HG02571 (cell line): ENCODE results near the gene GRB7.
"Not testable (repeated sequence)": the region's sequence is repeated elsewhere in the genome, so short reads cannot be mapped to it uniquely, and the experiment has no call there.

ENCODE experiments used
- ATAC-seq: cut with Tn5 transposase; IDR thresholded peaks from one replicate; pipeline ENCODE4 v1.9.1; 2021; ENCODE audit warnings: mild to moderate bottlenecking, moderate library complexity; ENCODE audit not compliant: unreplicated experiment

Gene GRB7

DNA sequence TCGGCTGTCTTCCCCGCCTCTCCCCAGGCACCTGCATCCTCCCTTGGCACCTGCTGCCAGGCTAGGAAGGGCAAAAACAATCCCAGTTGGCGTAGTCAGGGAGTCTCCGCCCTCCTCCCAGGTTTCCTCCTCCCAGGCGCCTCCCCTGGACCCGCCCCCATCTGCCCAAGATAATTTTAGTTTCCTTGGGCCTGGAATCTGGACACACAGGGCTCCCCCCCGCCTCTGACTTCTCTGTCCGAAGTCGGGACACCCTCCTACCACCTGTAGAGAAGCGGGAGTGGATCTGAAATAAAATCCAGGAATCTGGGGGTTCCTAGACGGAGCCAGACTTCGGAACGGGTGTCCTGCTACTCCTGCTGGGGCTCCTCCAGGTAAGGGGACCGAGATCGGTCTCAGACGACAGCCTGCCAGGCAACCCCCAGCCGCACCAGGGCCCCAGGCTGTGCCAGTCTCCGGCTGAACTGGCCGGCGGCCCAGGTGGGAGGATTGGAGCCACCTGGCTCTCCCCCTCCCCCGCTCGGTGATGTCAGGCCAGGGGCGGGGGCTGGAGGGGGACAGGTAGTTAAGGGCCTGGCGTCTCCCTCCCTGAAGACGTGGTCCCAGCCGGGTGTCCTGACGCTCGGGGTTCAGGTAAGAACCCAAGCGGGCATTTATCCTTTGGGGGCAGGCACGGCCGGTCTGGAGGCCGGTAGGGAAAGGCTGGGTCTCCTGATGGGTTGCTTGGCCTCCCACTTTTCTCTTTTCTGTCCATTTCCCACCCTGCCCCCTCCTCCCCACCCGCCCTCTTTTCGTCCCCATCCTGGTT, at the start of gene GRB7:
TSS of gene GRB7 (plus strand) at position 179 of the 808 bp plus-strand sequence. CDS start 4,364 bp downstream, outside the sequence.
- no peak for ATAC-seq

DNA sequence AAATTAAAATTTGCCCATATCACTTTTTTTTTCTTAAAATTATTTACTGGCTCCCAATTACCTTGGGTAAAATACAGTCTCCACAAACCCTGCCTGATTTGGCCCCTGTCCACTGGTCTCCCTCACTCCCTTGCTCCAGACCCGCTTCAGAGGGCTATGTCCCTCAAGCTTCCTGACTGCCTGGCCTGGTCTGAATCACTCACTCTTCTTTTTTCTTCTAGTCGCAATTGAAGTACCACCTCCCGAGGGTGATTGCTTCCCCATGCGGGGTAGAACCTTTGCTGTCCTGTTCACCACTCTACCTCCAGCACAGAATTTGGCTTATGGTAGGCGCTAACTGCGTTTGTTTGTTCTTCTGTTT, 49.3 kb upstream of the GRB7 start:
- ATAC-seq: no peak

DNA sequence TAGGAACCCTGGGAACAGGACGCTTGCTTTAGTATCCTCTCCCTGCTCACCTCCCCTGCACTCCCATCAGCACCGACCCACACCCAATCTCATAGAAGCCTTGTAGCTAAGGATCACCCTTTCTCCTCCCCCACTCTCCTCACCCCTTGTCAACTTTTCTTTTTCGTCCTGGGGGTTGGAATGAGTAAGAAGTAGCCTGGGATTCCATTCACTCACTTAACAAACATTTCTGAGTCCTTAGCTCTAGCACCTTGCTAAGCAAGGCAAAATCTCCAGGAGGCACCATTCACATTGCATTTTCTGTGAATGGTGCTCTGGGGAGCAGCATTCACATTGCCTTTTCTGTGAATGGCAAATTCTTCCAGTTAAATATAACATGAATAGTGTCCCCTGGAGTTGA, 48.8 kb upstream of the GRB7 start:
- ATAC-seq: no peak

DNA sequence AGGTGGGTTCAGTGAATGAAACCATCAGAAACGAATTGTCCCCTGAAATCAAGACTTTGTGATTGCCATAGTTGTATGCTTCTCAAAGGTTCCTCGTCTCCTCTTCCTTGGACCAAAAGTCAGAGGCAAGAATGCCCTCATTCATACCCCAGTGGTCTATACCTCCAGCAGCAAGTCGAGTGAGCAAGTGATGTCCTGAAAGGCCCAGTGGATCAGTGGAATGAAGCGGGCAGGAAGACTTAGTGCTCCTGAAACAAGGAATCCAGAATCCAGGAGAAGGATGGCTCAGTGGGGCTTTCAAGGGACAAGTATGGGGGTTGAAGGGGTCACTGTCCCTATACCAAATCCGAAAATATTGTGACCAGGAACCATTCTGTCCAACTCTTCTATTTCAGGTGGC, 43.1 kb upstream of the GRB7 start:
- no peak for ATAC-seq

DNA sequence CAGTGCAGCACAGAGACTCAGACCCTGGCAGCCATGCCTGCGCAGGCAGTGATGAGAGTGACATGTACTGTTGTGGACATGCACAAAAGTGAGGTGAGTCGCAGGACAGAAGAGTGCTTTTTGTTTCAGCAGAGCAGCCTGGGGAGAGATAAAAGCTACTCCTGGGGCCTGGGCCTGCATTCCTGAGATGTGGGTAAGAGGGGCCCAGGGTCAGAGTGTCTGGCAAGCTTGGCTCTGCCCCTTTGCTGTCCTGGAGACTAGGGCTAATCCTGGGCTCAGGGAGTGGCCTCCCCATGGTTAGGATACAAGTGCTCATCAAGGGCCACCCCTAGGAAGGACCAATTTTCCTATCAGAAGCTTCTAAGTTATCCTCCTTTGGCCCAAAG, 42.7 kb upstream of the GRB7 start:
- no peak for ATAC-seq

DNA sequence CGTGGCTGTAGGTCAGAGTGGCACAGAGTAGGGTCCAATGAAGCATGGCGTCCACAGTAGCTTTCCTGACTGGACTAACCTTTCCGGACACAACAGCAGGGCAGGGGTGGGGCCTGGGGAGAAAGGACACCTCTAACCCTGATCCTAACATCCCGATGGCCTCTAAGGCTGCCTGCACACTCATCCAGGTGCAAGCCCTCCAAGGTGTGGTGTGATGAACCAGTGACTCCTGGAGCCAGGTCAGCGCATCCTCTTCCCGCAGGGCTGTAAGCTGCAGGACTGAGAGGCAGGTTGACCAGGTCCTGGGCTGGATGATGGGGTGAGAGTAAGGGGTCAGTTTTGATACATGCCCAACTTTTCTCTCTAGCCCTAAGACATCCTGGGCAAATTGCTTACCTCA, 41.0 kb upstream of the GRB7 start:
- ATAC-seq: no peak

DNA sequence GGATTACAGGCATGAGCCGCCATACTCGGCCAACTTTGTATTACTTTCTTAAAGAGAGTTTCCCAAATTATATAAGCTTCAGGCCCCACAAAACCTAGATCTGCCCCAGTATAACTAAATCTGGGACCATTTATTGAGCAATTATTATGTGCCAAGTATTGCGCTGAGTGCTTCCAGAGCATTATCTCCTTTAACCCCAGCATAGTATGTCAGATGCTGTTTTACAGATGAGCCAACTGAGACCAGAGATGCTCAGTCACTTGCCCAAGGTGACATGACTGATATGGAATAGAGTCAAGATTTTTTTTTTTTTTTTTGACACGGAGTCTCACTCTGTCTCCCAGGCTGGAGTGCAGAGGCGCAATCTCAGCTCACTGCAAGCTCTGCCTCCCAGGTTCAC, 39.8 kb upstream of the GRB7 start:
- ATAC-seq: no peak

DNA sequence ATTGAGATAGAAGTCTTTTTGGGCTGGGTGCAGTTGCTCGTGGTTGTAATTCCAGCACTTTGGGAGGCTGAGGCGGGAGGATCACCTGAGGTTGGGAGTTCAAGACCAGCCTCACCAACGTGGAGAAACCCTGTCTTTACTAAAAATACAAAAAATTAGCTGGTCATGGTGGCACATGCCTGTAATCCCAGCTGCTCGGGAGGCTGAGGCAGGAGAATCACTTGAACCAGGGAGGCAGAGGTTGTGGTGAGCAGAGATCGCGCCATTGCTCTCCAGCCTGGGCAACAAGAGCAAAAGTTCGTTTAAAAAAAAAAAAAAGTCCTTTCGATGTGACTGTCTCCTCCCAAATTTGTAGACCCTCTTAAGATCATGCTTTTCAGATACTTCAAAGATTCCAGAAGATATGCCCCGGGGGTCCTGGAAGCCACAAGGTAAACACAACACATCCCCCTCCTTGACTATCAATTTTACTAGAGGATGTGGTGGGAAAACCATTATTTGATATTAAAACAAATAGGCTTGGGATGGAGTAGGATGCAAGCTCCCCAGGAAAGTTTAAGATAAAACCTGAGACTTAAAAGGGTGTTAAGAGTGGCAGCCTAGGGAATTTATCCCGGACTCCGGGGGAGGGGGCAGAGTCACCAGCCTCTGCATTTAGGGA, 38.5 kb upstream of the GRB7 start:
- not testable (repeated sequence) for ATAC-seq

DNA sequence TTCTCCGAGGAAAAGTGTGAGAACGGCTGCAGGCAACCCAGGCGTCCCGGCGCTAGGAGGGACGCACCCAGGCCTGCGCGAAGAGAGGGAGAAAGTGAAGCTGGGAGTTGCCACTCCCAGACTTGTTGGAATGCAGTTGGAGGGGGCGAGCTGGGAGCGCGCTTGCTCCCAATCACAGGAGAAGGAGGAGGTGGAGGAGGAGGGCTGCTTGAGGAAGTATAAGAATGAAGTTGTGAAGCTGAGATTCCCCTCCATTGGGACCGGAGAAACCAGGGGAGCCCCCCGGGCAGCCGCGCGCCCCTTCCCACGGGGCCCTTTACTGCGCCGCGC, 38.0 kb upstream of the GRB7 start, which contains the start of gene ERBB2:
TSS of gene ERBB2 (plus strand) at position 247 of the 330 bp plus-strand sequence. CDS start 175 bp downstream, outside the sequence.
- no peak for ATAC-seq

DNA sequence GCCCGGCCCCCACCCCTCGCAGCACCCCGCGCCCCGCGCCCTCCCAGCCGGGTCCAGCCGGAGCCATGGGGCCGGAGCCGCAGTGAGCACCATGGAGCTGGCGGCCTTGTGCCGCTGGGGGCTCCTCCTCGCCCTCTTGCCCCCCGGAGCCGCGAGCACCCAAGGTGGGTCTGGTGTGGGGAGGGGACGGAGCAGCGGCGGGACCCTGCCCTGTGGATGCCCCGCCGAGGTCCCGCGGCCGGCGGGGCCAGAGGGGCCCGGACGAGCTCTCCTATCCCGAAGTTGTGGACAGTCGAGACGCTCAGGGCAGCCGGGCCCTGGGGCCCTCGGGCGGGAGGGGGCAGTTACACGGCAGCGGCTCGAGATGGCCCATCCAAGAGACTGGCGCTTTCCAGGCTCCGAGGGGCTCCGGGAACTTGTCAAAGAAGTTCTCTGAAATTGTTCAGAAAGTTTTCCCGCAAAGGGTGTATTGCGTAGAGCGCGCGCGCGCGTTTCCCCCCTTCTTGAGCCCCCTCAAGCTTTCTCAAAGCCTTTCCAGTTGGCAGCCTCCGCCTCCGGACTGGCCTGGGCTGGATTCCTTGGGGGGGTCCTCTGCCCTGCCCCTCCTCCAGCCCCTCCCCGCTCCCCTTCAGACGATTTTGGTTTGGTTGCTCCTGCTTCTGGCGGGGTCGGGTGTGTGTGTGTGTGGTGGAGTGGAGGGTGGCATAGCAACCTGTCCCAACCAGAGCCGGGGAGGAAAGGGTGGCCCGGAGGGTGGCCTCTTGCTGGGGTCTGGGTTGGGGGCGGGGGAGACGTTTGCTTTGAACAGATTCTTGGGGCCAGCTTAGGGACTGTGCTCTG, 37.4 kb upstream of the GRB7 start:
- ATAC-seq: no peak

DNA sequence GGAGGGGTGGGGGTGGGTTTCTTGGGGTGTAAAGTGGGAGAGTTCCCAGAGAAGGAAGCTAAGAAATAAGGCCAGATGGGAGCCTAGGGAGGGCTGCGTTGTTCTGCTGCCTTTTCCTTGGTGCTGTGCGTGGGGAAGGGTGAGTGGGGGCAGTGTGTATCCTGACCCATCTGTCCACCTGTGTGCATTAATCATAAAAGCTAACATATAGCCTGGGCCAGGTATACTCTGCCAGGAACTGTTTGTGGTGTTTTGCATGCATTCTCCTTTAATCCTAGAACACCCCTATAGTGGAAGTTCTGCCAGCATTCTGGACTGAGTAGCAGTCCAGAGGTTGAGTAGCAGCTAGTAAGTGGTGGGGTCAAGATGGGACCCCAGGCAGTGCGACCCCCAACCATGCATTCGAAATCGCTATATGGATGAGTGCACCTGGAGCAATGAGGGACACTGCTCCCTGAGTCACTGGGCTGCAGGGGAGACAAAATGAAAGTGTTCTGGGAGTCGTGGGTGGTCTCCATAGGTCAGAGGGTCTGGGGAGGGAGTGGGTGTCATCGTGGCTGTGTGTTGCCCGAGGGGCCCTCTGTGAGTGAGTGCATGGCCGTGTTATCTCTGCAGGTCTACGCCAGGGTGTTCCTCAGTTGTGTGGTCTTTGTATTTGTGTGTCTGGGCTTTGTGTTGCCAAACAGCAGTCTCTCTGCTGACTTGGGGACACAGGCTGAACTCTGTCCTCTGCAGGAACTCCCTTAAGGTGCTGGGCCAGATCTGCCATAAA, 36.5 kb upstream of the GRB7 start:
- no peak for ATAC-seq

DNA sequence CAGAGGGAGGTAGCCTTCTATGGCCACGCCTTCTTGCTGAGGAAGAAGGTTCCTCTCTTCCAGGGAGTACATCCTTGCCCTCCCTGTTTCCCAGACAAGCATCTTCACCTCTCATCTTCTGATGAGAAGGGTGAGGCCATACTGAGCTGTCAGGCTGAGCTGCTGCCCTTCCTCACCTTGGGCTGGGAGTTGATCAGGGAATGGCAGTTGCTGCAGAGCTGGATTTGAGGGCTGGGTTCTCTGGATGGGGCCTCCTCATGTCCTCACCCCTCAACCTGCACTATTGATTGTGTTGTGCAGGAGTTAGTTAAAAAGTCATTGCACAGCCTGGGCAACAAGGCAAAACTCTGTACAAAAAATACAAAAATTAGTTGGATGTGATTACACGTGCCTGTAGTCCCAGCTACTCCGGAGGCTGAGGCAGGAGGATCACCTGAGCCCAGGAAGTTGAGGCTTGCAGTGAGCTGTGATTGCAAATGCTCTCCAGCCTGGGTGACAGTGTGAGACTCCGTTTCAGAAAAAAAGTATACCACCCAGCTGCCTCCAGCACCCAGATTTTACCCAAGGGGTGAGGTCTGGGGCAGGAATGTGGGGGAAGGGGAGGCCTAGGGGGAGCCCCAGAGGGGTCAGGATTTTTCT, 35.8 kb upstream of the GRB7 start:
- no peak for ATAC-seq

DNA sequence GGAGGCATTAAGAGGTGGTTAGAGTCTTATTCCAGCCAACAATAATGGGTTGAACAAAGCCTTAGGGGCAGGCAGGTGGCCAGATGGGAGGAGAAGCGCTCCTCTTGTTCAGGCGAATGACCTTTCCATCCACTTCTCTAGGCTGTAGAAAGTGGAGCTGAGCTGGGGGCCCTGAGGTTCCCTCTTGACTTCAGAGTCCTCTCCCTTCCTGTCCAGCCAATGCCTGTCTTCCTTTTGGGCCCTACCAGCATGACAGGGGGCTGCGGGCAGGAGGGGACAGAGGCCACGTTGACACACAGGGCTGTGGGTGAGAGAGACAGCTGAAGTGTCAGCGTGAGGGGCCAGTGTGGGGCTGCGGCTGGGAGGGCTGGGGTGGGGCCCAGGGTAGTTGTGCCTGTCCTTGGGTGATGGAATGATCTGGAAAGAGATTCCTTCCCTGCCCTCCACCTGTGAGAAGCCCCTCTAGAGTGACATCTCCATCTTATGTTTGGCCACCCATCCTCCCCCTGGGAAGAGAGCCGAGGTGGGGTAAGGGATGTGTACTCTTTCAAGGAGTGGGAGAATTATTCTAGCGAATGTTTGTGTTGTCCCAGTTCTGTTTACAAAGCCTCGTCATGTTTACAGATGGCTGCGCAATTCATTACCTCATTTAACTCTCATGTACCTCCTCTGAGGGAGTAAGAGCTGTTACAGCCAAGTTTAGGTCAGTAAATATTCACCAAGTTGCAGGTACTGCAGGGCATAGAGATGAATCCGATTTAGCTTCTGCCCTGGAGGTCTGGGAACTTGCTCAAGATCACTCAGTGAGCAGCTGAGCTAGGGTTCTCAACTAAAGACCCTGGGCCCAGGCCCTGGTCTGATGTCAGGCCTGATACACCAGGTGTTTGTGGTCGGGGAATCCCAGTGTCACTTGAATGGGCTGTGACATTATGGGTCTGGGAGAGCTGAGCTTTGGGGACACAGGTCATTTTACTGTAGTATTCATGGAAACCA, 34.5 kb upstream of the GRB7 start:
- ATAC-seq: no peak

DNA sequence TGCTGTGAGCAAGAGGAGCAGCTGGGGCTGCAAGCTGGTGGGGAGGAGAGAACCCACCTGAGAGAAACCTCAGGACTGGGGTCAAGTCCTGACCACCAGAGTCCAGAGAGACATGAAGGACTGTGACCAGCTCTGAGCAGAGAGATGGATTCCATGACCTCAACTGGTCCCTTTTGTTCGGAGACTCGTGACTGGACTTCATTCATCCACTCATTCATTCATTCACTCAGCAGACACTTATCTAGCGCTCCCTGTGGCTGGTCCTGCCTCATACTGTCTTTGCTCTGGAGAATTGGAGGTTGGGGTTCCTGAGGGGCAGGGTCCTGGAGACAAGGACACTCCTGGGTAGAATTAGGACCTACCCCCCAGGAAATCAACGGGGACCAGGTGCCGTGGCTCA, 33.8 kb upstream of the GRB7 start:
- ATAC-seq: no peak

DNA sequence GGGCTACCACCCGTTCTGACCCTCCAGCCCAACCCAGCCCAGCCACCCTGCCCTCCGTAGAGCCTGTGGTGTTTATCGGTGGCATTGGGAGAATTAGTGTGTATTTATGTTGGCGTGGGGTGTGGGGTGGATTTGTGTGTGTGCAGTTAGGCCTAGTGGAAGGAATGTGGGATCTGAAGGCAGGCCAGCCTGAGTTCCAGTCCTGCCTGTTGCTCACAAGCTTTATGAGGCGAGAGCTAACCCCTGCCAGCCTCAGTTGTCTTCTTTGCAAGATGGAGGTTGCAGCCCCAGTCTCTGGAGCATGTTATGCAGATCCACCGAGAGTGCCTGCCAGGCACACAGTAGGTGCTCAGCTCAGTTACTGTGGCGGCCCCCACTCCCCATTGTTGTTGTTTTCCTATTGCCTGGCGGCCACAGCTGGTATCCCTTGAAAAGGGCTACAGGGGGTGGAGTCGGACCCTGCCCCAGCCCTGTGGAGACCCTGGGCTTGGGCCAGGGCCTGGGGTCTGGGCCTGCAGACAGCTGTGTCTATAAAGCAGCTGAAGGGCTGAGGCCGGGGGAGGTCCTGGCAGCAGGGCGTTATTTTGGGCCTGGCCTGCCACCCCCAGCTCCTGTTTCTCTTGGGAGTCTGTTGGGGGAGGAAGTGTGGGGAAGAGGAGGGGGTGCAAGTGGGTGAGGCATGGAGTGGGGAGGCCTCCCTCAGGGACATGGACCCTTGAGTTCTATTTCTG, 32.8 kb upstream of the GRB7 start:
- ATAC-seq: no peak

DNA sequence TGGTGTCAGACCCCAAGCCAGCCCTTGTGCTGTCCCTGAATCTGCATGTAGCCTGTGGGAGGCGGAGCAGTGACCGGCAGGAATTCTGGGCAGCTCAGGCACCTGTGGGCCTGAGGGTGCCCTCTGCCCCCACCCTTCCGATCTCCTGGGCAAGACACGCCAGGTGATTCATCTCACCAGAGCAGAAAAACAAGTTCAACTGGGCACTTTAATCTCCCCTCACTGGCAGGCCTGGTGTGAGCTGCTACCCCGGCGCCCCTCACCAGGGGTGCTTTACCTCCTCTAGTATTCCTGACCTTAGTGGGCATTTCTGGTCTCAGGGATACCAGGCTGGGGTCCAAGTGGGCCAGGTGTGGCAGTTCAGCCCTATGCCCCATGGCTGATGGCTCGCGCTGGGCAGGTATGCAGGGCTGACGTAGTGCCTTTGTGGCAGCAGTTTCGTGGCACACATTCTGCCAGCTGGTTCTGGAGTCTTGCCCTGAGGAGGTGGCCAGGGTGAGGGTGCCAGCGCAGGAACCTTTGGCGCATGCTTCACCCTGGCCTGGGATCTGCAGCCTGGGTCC, 31.9 kb upstream of the GRB7 start:
- no peak for ATAC-seq

DNA sequence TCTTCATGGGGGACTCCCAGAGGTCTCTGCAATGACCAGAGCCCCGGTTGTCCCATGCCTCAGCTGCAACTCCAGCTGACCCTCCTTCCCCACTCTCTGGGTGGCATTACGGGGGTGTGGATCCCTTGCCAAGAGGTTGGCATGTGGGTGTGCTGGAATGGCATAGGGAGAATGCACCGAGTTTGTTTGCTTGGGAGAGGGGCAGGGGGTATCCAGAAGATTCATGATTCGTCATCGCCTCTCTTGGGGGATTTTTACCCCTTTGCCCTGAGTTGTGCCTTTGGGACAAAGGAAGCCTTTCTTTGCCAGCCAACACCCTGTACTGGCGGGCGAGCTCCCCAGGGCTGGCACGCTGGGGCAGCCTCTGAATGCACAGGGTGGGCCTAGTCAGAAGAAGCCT, 31.4 kb upstream of the GRB7 start:
- no peak for ATAC-seq

DNA sequence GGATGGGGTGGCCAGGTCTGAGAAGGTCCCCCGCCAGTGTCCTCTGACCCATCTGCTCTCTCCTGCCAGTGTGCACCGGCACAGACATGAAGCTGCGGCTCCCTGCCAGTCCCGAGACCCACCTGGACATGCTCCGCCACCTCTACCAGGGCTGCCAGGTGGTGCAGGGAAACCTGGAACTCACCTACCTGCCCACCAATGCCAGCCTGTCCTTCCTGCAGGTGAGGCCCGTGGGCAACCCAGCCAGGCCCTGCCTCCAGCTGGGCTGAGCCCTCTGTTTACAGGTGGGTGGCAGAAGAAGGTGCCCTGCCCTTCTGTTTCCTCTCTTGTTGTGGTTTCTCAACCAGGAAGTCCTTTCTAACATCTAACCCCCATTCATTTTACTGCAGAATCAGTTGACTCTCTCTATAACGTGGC, 30.8 kb upstream of the GRB7 start:
- no peak for ATAC-seq
